ENCODE data around the gene LYST.

Gene LYST

DNA sequence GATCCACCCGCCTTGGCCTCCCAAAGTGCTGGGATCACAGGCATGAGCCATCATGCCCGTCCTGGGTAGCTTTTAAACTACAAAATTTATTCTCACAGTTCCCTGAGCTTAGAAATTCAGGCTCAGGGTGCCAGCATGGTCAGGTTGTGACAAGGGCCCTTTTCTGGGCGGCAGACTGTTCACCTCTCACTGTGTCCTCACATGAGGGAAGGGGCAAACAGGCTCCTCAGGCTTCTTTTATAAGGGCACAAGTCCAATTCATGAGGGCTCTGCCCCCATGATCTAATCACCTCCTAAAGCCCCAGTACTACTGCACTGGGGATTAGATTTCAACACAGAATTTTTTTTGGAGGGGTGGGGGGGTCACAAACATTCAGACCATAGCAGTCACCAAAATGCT lies 253.9 kb downstream of the LYST start:
- no peaks in the 10 kb centered on the region for H3K9me2 ChIP-seq (replicated peaks; ENCODE audit: control insufficient read depth, low read length)
- H3F3A ChIP-seq (ENCODE audit: control insufficient read depth, insufficient read depth) = no peaks in the 10 kb centered on the region
- H3K4me1 ChIP-seq (ENCODE audit: control insufficient read depth, low read length) = no peaks in the 10 kb centered on the region
- no peaks in the 10 kb centered on the region for H3K9me3 ChIP-seq (ENCODE audit: control insufficient read depth, insufficient read depth, low read length)
- no peak overlapping the region for H3K4me3 ChIP-seq (ENCODE audit: low read length)
- H4K20me1 ChIP-seq (ENCODE audit: control insufficient read depth, insufficient read depth, low read depth, low read length) = no peaks in the 10 kb centered on the region
- H3K27me3 ChIP-seq (ENCODE audit: control insufficient read depth, low read length) = no peaks in the 10 kb centered on the region
- no peak overlapping the region for H3K27ac ChIP-seq (ENCODE audit: low read depth, low read length)
- TF ChIP-seq, protein P1, sequence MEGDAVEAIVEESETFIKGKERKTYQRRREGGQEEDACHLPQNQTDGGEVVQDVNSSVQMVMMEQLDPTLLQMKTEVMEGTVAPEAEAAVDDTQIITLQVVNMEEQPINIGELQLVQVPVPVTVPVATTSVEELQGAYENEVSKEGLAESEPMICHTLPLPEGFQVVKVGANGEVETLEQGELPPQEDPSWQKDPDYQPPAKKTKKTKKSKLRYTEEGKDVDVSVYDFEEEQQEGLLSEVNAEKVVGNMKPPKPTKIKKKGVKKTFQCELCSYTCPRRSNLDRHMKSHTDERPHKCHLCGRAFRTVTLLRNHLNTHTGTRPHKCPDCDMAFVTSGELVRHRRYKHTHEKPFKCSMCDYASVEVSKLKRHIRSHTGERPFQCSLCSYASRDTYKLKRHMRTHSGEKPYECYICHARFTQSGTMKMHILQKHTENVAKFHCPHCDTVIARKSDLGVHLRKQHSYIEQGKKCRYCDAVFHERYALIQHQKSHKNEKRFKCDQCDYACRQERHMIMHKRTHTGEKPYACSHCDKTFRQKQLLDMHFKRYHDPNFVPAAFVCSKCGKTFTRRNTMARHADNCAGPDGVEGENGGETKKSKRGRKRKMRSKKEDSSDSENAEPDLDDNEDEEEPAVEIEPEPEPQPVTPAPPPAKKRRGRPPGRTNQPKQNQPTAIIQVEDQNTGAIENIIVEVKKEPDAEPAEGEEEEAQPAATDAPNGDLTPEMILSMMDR (IDR thresholded peaks at IDR 0.05; ENCODE audit: low read depth, low read length, poor library complexity, severe bottlenecking) = no peak
- no peak for TF ChIP-seq EZH2phosphoT487 (IDR thresholded peaks at IDR 0.05; ENCODE audit: borderline replicate concordance, low read length)
- no peaks in the 10 kb centered on the region for H3K79me2 ChIP-seq (ENCODE audit: control insufficient read depth, low read length)
- no peak overlapping the region for H3K4me2 ChIP-seq (ENCODE audit: low read length)
- no peaks in the 10 kb centered on the region for H3K36me3 ChIP-seq (ENCODE audit: control insufficient read depth, low read length)

Data from DOHH2 (cell line).